ENCODE data around the gene PTPRQ. TPM values are rescaled to one million over a fixed set of nuclear protein-coding genes. Genes with fewer than 3 reads are reported as not detected.

PTPRQ gene
- total RNA-seq, 1 experiment from 2014 or later, result not detected

DNA sequence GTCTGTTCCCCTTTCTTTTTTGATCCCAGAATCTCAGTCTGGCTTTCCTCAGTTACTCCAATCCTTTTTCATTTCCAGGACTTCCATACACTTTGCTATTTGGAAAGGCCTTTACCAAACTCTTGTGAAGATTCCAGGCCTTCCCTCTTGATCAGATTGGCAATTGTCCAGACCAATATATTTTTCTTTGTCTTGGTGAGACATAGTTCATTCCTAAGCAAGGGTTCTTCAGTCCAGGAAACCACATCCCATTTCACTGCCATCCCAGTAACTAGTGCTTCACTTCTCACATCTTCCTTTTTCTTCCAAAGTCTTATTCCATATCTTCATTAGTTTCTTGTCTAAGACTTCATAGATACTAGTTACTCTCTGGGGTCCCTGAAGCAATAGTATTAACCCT, 2.1 kb upstream of the PTPRQ start:
- Histone ChIP-seq H3K27ac (ENCODE audit: low read length) (no peak overlapping the region), H3K9me3 (ENCODE audit: control insufficient read depth, insufficient read depth, low read depth, low read length) (no peaks in the 10 kb centered on the region), H3K4me1 (ENCODE audit: control insufficient read depth, insufficient read depth, low read length) (no peaks in the 10 kb centered on the region), H3K27me3 (ENCODE audit: control insufficient read depth, insufficient read depth, low read length) (no peaks in the 10 kb centered on the region), H3K36me3 (ENCODE audit: control insufficient read depth, insufficient read depth, low read length) (no peaks in the 10 kb centered on the region), H3K4me3 (ENCODE audit: low read depth in 2 of 2, low read length in 2 of 2) (no peak overlapping the region)
- POLR2A ChIA-PET, result no interaction called here
- CTCF ChIA-PET, result no interaction called here
- DNase-seq (ENCODE audit: low read depth, low spot score), result no peak
- intact Hi-C loops (cut with micrococcal nuclease; ENCODE audit: unreplicated experiment) (no loop called here), in situ Hi-C loops (cut with HindIII; ENCODE audit: low pct_unique_long_range_greater_than_20kb, low sequenced_read_pairs) (no loop called here)
- no peak for ATAC-seq
- BruUV-seq (replicated peaks), result no TSS peak
- TF ChIP-seq, protein P1, sequence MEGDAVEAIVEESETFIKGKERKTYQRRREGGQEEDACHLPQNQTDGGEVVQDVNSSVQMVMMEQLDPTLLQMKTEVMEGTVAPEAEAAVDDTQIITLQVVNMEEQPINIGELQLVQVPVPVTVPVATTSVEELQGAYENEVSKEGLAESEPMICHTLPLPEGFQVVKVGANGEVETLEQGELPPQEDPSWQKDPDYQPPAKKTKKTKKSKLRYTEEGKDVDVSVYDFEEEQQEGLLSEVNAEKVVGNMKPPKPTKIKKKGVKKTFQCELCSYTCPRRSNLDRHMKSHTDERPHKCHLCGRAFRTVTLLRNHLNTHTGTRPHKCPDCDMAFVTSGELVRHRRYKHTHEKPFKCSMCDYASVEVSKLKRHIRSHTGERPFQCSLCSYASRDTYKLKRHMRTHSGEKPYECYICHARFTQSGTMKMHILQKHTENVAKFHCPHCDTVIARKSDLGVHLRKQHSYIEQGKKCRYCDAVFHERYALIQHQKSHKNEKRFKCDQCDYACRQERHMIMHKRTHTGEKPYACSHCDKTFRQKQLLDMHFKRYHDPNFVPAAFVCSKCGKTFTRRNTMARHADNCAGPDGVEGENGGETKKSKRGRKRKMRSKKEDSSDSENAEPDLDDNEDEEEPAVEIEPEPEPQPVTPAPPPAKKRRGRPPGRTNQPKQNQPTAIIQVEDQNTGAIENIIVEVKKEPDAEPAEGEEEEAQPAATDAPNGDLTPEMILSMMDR (IDR thresholded peaks at IDR 0.05), result no peak
- TF ChIP-seq, protein P2, sequence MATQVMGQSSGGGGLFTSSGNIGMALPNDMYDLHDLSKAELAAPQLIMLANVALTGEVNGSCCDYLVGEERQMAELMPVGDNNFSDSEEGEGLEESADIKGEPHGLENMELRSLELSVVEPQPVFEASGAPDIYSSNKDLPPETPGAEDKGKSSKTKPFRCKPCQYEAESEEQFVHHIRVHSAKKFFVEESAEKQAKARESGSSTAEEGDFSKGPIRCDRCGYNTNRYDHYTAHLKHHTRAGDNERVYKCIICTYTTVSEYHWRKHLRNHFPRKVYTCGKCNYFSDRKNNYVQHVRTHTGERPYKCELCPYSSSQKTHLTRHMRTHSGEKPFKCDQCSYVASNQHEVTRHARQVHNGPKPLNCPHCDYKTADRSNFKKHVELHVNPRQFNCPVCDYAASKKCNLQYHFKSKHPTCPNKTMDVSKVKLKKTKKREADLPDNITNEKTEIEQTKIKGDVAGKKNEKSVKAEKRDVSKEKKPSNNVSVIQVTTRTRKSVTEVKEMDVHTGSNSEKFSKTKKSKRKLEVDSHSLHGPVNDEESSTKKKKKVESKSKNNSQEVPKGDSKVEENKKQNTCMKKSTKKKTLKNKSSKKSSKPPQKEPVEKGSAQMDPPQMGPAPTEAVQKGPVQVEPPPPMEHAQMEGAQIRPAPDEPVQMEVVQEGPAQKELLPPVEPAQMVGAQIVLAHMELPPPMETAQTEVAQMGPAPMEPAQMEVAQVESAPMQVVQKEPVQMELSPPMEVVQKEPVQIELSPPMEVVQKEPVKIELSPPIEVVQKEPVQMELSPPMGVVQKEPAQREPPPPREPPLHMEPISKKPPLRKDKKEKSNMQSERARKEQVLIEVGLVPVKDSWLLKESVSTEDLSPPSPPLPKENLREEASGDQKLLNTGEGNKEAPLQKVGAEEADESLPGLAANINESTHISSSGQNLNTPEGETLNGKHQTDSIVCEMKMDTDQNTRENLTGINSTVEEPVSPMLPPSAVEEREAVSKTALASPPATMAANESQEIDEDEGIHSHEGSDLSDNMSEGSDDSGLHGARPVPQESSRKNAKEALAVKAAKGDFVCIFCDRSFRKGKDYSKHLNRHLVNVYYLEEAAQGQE (IDR thresholded peaks at IDR 0.05; ENCODE audit: insufficient read depth in 1 of 2, low read depth in 2 of 2, low read length in 1 of 2), result no peak
- no peak for TF ChIP-seq POLR2AphosphoS5 (IDR thresholded peaks at IDR 0.05; ENCODE audit: low read depth, low read length)
- TF ChIP-seq SIN3A (IDR thresholded peaks at IDR 0.05; ENCODE audit: borderline replicate concordance, insufficient read depth, low read depth, low read length), result no peak
- TF ChIP-seq TCF7L2 (IDR thresholded peaks at IDR 0.05; ENCODE audit: low read depth, low read length), result no peak

DNA sequence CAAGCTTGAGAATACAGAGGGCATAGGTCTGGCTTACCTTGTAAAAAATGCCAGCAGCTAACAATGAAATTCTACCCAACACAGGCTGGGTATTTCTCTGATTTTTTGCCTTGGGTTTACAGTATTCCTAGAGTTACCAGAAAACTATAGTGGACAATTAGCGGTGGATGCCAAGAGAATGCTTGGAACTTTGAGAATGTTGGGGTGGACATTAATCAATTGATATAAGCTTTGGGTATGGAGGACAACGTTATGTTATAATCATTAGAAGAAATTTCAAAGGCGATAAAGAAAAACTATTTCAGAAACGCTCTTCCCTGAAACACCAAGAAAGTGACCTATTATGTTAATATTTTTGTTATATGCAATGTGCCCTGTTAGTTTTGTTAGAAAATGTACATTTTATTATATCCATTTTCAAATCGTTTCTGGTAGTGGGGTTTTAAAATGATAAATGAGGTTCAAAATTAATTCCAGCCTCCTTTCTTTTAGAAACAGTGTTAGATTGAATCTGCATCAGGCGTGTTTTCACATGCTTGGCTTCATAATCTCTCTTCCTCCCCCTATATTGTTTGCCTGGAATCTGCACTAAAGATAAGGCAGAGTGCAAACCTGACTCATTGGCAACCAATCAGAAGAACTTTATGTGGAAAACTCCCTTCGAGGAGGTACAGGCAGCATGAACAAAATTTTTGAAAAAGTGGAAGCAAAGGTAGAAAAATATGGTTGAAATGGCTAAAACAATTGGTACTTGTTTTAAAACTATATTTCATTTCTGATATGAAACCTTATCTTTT, 1.4 kb upstream of the PTPRQ start:
- H3K36me3 ChIP-seq (ENCODE audit: control insufficient read depth, insufficient read depth, low read length), result no peaks in the 10 kb centered on the region
- ChIA-PET CTCF (no interaction called here), POLR2A (no interaction called here)
- TF ChIP-seq TCF7L2 (IDR thresholded peaks at IDR 0.05; ENCODE audit: low read depth, low read length) (no peak), SIN3A (IDR thresholded peaks at IDR 0.05; ENCODE audit: borderline replicate concordance, insufficient read depth, low read depth, low read length) (no peak), POLR2AphosphoS5 (IDR thresholded peaks at IDR 0.05; ENCODE audit: low read depth, low read length) (no peak)
- TF ChIP-seq, protein P1 (IDR thresholded peaks at IDR 0.05), result no peak
- TF ChIP-seq, protein P2 (IDR thresholded peaks at IDR 0.05; ENCODE audit: insufficient read depth in 1 of 2, low read depth in 2 of 2, low read length in 1 of 2), result no peak
- H3K27me3 ChIP-seq (ENCODE audit: control insufficient read depth, insufficient read depth, low read length), result no peaks in the 10 kb centered on the region
- in situ Hi-C loops (cut with HindIII; ENCODE audit: low pct_unique_long_range_greater_than_20kb, low sequenced_read_pairs) (no loop called here), intact Hi-C loops (cut with micrococcal nuclease; ENCODE audit: unreplicated experiment) (no loop called here)
- no peaks in the 10 kb centered on the region for H3K4me1 ChIP-seq (ENCODE audit: control insufficient read depth, insufficient read depth, low read length)
- no peak overlapping the region for H3K27ac ChIP-seq (ENCODE audit: low read length)
- DNase-seq (ENCODE audit: low read depth, low spot score) (no peak), ATAC-seq (no peak)
- no peak overlapping the region for H3K4me3 ChIP-seq (ENCODE audit: low read depth in 2 of 2, low read length in 2 of 2)
- H3K9me3 ChIP-seq (ENCODE audit: control insufficient read depth, insufficient read depth, low read depth, low read length), result no peaks in the 10 kb centered on the region
- no TSS peak for BruUV-seq (replicated peaks)

All from Panc1 (cell line).